Measurements from ENCODE around the gene DNAJC16. TPM values are rescaled to one million over a fixed set of nuclear protein-coding genes. Genes with fewer than 3 reads are reported as not detected.
A peak's percentile ranks its signal among the peaks of the same experiment; 100 is the strongest.

The DNAJC16 gene
- total and polyA plus RNA-seq, 2 of the 13 experiments (the other 11 are each of a cell fraction or from before 2014, with no cell fraction given) = 11.4 to 15.4 TPM

GRCh38 chr1:15584489-15585363, 58.1 kb downstream of the DNAJC16 start, which contains the start of gene AGMAT (continued):
- TF ChIP-seq ZBTB40 (IDR thresholded peaks at IDR 0.05) (no peak), ZBTB40 (CRISPR knock-in tag; IDR thresholded peaks at IDR 0.05) (peak; percentile 85; the same call in 1 of the 2 replicates), ZNF574 (CRISPR knock-in tag; IDR thresholded peaks at IDR 0.05) (peak; percentile 85), HMGXB3 (CRISPR knock-in tag; IDR thresholded peaks at IDR 0.05; ENCODE audit: borderline replicate concordance) (peak; percentile 74; the same call in 1 of the 2 replicates), CENPX (CRISPR knock-in tag; IDR thresholded peaks at IDR 0.05) (no peak), REXO4 (CRISPR knock-in tag; IDR thresholded peaks at IDR 0.05; ENCODE audit: borderline replicate concordance) (no peak), GATA4 (IDR thresholded peaks at IDR 0.05; ENCODE audit: borderline replicate concordance, low read depth) (peak; percentile 71; the same call in 1 of the 2 replicates), ERF (CRISPR knock-in tag; IDR thresholded peaks at IDR 0.05) (peak; percentile 72), HDAC6 (IDR thresholded peaks at IDR 0.05; ENCODE audit: low read depth, low read length) (no peak), ELF4 (CRISPR knock-in tag; IDR thresholded peaks at IDR 0.05; ENCODE audit: borderline replicate concordance) (no peak), CBX2 (IDR thresholded peaks at IDR 0.05; ENCODE audit: low read depth, low read length) (no peak), CBX2 (CRISPR knock-in tag; IDR thresholded peaks at IDR 0.05; ENCODE audit: low read depth) (no peak)

All from HepG2 (cell line).